ENCODE data around the gene FAM193A. TPM values are rescaled to one million over a fixed set of nuclear protein-coding genes. Genes with fewer than 3 reads are reported as not detected.
"Not testable (repeated sequence)": the region's sequence is repeated elsewhere in the genome, so short reads cannot be mapped to it uniquely, and the experiment has no call there.

FAM193A gene
- polyA plus RNA-seq, 1 donor (not counting 4 experiments of a cell fraction or from before 2014, with no cell fraction given): 3.6 TPM

DNA sequence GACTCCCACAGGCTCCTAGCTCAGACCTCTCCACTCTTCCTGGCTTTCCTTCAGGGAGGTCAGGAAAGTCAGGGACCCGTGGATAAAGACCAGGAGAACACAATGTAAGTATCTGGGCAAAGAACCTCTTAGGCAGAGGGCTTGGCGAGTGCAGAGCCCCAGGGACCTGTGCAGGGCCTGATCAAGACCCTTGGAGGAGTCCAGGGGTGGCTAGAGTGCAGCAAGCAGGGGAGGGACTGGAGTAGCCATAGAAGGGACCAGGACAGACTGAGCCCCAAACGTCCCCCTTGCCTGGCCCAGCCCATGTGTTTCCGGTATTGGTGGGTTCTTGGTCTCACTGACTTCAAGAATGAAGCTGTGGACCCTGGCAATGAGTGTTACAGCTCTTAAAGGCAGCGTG lies 225.6 kb downstream of the FAM193A start:
- dilution Hi-C loops (cut with MboI; ENCODE audit: extremely low pct_ligation_motif_present, low sequenced_read_pairs): no loop called here
- Histone ChIP-seq H3K27ac (ENCODE audit: control insufficient read depth, insufficient read depth, low read length) (no peak overlapping the region), H4K20me1 (ENCODE audit: control insufficient read depth, extremely low read depth, insufficient read depth, low read length) (no peaks in the 10 kb centered on the region), H2AFZ (ENCODE audit: control insufficient read depth, low read length) (no peak overlapping the region), H3K4me2 (ENCODE audit: control insufficient read depth, extremely low read depth, insufficient read depth, low read depth, low read length) (no peak overlapping the region), H3K79me2 (ENCODE audit: control insufficient read depth, insufficient read depth, low read length) (no peaks in the 10 kb centered on the region), H3K36me3 (ENCODE audit: control insufficient read depth in 2 of 2, extremely low read depth in 1 of 2, insufficient read depth in 2 of 2, low read length in 2 of 2) (no peaks in the 10 kb centered on the region), H3K4me1 (ENCODE audit: control insufficient read depth, extremely low read depth, insufficient read depth, low read length) (peaks cover 4% of the 10 kb centered on the region), H3K9me3 (ENCODE audit: control insufficient read depth, low read depth, low read length) (no peaks in the 10 kb centered on the region), H3K27me3 (ENCODE audit: control insufficient read depth, extremely low read depth, insufficient read depth, low read length) (no peaks in the 10 kb centered on the region), H3K9ac (ENCODE audit: control insufficient read depth, extremely low read depth, insufficient read depth, low read length) (no peak overlapping the region), H3K4me3 (ENCODE audit: control insufficient read depth in 2 of 3, extremely low read depth in 1 of 3, insufficient read depth in 2 of 3, low read depth in 1 of 3, low read length in 3 of 3) (no peak overlapping the region), H3K9me1 (ENCODE audit: control insufficient read depth, extremely low read depth, insufficient read depth, low read length) (no peaks in the 10 kb centered on the region)
- no peak for DNase-seq (ENCODE audit: low read depth, low spot score)
- no peak for FAIRE-seq
- TF ChIP-seq EZH2 (IDR thresholded peaks at IDR 0.05; ENCODE audit: low read length): no peak
- TF ChIP-seq, protein P1, sequence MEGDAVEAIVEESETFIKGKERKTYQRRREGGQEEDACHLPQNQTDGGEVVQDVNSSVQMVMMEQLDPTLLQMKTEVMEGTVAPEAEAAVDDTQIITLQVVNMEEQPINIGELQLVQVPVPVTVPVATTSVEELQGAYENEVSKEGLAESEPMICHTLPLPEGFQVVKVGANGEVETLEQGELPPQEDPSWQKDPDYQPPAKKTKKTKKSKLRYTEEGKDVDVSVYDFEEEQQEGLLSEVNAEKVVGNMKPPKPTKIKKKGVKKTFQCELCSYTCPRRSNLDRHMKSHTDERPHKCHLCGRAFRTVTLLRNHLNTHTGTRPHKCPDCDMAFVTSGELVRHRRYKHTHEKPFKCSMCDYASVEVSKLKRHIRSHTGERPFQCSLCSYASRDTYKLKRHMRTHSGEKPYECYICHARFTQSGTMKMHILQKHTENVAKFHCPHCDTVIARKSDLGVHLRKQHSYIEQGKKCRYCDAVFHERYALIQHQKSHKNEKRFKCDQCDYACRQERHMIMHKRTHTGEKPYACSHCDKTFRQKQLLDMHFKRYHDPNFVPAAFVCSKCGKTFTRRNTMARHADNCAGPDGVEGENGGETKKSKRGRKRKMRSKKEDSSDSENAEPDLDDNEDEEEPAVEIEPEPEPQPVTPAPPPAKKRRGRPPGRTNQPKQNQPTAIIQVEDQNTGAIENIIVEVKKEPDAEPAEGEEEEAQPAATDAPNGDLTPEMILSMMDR (optimal IDR thresholded peaks at IDR 0.05 in 1 of 3, IDR thresholded peaks at IDR 0.05 in 1 of 3, conservative IDR thresholded peaks at IDR 0.05 in 1 of 3; ENCODE audit: extremely low read depth in 1 of 3, insufficient read depth in 2 of 3, low read length in 3 of 3): no peak

DNA sequence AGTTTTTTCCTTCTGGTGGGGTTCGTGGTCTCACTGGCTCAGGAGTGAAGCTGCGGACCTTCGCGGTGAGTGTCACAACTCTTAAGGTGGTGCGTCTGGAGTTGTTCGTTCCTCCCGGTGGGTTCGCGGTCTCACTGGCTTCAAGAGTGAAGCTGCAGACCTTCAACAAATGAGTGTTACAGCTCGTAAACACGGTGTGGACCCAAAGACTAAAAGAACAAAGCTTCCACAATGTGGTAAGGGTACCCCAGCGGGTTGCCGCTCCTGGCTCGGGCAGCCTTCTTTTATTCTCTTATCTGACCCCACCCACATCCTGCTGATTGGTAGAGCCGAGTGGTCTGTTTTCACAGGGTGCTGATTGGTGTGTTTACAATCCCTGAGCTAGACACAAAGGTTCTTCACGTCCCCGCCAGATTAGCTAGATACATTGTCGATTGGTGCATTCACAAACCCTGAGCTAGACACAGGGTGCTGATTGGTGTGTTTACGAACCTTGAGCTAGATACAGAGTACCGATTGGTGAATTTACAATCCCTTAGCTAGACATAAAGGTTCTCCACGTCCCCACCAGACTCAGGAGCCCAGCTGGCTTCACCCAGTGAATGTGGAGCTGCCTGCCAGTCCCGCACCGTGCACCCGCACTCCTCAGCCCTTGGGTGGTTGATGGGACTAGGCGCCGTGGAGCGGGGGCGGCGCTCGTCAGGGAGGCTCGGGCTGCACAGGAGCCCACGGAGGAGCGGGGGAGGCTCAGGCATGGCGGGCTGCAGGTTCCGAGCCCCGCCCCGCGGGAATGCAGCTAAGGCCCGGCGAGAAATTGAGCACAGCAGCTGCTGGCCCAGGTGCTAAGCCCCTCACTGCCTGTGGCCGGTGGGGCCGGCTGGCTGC lies 226.3 kb downstream of the FAM193A start:
- DNase-seq (ENCODE audit: low read depth, low spot score); H3K4me1 ChIP-seq (ENCODE audit: control insufficient read depth, extremely low read depth, insufficient read depth, low read length); H3K4me2 ChIP-seq (ENCODE audit: control insufficient read depth, extremely low read depth, insufficient read depth, low read depth, low read length); FAIRE-seq; dilution Hi-C loops (cut with MboI; ENCODE audit: extremely low pct_ligation_motif_present, low sequenced_read_pairs); H3K9me1 ChIP-seq (ENCODE audit: control insufficient read depth, extremely low read depth, insufficient read depth, low read length); H3K27ac ChIP-seq (ENCODE audit: control insufficient read depth, insufficient read depth, low read length); H3K27me3 ChIP-seq (ENCODE audit: control insufficient read depth, extremely low read depth, insufficient read depth, low read length); H3K79me2 ChIP-seq (ENCODE audit: control insufficient read depth, insufficient read depth, low read length); H3K9me3 ChIP-seq (ENCODE audit: control insufficient read depth, low read depth, low read length); H3K9ac ChIP-seq (ENCODE audit: control insufficient read depth, extremely low read depth, insufficient read depth, low read length); H4K20me1 ChIP-seq (ENCODE audit: control insufficient read depth, extremely low read depth, insufficient read depth, low read length); H2AFZ ChIP-seq (ENCODE audit: control insufficient read depth, low read length); H3K4me3 ChIP-seq (ENCODE audit: control insufficient read depth in 2 of 3, extremely low read depth in 1 of 3, insufficient read depth in 2 of 3, low read depth in 1 of 3, low read length in 3 of 3); H3K36me3 ChIP-seq (ENCODE audit: control insufficient read depth in 2 of 2, extremely low read depth in 1 of 2, insufficient read depth in 2 of 2, low read length in 2 of 2): not testable (repeated sequence)
